HT1080 (cell line): Measurements from ENCODE around the gene POM121L2. TPM values are rescaled to one million over a fixed set of nuclear protein-coding genes. Genes with fewer than 3 reads are reported as not detected.
"Not testable (repeated sequence)": the region's sequence is repeated elsewhere in the genome, so short reads cannot be mapped to it uniquely, and the experiment has no call there.

ENCODE experiments used
- DNase-seq: peaks from one replicate; pipeline ENCODE4 v3.0.0-alpha.2; 2015; ENCODE audit warnings: low read depth
- total RNA-seq: library from RNA; depleted of rRNA; stranded (reverse); fragments of >200 nt; shearing (Covaris generic); gene quantifications from 2 replicates; pipeline ENCODE4 v1.2.3, GENCODE V29; 2014

The POM121L2 gene
- total RNA-seq, 1 experiment from 2014 or later: not detected

DNA sequence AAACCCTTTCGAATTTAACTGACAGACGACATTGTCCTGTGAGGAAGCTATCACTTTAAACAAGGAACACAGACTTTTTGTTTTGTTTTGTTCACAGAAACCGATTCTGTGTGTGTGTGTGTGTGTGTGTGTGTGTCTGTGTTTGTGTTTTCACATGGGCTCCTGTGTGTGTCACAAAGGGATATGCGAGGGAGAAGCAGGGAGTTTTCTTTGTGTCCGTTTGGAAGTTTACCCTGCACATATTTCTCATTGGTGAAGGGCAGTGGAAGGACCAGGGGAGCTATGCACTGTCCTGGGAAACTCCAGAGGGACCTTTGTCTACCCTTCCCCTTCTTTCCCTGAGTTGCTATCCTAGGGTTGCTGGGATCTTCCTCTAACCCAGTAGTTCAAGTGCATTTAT is 17.7 kb downstream of the POM121L2 start:
- no peak for DNase-seq

DNA sequence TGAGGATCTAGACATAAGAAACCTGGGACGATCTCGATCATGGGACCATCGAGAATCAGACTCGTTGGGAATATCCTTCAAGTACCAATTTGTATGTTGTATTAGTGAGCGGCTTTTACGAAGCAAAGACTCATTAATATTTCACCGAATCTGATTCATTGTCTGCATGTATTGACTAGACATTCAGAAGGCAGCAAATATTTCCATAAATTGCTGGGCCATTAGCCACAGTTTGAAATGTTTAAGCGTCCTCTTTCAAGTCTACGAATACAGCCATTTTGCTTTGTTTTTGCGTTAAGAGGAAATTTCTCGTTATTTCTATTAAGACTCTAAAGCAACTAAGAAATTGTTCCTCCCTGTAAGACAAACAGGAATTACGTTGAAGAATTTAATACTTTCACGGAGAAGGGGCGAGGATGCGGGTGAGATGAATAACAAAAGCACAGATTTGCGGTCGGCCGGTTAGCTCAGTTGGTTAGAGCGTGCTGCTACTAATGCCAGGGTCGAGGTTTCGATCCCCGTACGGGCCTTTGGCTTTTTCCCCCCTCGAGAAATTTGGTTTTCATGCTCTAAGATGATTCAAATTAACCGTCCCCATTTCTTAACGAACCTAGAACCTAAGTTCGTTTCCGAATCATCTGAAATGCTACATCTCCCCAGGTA is 18.5 kb downstream of the POM121L2 start:
- peak; percentile 75 for DNase-seq

DNA sequence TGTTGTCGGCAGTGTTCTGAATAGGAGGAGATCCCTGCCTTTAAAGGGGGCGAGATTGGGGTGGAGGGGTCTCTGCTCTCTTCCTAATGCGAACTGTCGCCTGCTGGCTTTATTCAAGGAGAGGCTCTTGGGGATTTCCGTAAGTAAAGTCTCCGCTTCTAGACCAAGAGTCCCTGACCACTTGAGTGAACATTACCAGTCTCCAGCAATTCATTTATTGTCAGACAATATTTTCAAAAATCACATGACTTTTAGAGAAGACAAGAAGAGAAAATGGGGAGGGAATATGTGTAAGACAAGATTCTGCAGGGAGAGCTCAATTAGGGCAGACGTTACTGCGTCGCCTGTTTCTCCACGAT is 21.2 kb downstream of the POM121L2 start:
- DNase-seq: no peak

DNA sequence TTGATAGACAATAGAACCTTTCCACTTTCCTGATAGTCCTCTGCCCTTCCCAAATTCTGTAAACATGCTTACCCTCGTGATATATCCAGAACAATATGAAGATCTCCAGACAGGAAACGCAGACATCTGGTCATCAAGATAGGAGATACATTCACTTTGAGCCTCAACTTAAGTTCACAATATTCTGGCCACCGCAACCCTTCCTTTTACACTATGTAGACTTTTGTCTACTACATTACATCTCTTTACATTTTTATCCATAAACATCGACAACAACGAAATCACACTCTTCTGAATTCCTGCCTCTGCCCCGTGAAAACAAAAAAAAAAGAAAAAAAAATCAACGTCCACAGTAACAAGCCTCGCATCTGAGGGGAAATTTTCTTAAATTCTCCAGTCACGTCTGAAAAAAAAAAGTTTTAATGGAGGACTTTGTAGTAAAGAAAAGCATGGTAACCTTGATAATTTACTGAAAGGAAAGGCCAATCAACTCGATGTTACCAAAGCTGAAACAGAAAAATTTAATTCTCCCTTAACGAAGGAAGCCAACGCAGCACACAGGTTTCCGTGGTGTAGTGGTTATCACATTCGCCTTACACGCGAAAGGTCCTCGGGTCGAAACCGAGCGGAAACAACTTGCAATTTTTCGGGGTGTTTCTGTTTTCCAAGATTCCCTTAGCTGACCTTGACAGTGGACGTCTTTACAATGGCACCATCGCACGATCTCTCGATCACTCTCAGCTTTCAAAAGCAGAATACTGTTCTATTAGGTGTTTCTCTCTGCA is 21.8 kb downstream of the POM121L2 start:
- peak; percentile 79 for DNase-seq

DNA sequence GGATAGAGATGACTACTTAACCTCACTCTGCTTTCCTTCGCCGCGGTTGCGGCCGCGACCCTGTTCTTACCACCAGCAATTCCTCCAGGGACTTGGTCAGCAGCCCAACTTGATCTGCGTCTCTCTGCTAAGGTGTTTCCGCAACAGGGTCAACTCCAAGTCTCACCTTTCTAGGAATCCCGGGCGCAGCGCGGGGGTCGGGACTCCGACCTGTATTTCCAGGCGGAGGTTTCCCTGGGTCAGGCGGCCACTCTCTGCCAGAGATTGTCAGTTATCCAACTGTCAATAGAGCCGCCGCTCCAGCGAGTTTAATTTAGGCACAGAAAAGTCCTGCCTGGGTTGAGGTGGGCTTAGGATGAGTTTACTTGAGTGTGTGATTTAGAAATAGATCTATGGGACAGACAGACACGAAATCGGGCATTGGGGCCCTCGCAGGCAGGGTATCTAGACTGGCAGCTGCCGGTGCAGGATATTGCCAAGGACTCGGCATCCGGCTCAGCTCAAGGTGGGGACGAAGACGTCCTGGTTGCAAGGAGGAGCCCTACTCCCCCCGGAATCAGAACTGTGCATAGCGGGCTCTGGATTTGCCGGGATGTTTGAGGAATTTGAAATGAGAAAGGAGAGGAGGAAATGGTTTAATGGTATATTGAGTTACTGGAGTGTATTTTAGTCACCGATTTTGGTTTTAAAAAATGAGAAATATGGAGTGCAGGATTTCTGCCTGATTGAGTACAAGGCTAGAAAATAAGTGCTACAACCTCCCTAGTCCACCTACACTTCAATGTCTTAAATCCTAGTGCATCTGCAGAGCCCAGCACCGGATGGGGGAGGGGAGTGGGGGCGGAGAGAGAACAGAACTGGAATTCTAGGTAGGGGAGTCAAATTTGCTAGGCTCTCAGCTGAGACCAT is 23.7 kb downstream of the POM121L2 start:
- DNase-seq: no peak

DNA sequence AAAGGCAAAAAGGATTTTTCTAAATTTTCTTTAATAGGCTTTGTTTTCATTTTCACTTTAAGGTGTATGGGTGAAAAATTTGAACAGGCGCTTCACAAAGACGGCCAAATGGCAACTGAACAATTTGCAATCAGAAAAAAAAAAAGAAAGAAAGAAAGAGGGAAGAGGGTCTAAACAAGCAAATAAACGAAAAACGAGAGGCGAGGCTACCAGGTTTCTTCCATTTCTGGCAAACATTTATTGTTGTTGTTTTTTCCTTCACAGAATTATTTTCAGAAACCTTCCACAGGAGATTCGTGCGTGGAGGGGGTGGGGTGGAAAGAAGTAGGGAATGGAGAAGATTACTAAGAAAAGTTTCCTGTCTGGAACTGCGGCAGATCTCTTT is 24.3 kb downstream of the POM121L2 start:
- DNase-seq: no peak

DNA sequence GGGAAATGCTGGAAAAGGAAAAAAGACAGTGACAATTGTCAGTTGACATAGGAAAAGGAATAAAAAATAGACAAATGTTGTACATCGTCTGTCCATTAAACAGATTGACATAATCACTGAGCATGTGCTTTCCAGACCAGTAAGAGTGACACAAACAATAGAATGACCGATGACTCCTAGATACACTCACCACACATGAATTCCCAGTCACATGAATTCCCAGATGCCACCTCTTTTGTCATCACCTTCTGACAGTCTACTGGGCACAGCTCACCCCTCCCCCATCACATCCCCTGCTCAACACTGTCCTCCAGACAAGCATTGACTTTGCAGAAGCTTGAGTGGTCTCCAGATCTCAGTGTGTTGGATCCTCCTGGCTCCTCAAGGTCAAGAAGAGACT is 25.9 kb downstream of the POM121L2 start:
- DNase-seq: no peak

DNA sequence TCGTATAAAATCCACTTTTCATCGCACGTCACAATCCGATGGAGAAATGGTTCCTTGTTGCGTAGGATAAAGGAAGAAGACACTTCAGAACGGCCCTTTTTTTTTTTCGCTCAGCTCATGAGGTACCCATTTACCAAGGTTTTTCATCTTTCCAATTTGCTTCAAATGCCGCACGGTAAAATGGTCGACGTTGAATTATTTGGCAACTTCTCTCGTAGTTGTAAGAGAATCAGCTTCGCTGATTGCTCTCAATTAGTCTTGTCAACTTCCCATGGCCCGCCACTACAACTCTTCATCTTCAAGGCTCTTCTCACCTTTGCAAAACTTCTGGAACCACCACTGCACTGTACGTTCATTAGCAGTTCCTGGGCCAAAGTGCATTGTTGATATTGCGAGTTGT is 28.8 kb downstream of the POM121L2 start:
- no peak for DNase-seq

DNA sequence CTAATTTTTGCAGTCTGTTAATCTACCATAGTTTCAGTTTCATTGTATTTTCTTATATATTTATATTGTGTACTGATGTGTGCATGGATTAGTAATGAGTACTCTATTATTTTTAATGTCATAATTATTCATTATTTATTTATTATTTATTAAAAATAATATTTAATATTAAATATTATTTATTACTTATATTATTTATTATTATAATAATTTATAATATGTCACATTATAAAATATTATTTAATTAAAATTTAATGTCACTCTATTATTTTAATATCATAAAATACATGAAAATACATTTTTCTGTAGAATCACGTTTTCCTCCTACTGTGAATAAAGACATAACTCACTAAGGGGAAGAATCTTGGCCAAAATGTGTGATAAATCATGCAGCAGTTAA is 30.5 kb downstream of the POM121L2 start:
- no peak for DNase-seq

DNA sequence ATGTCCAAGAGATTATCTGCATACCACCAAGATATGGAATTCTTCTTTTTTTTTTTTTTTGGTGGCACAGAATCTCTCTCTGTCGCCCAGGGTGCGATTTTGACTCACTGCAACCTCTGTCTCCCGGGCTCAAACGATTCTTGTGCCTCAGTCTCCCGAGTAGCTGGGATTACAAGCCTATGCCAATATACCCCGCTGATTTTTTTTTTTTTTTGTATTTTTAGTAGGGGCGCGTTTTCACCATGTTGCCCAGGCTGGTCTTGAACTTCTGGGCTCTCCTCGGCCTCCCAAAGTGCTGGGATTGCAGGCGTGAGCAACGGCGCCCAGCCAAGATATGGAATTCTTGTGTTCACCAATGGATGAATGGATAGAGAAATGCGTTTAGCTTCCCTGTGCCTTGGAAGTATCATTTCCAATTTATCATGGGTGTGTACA is 31.0 kb downstream of the POM121L2 start:
- DNase-seq: no peak

DNA sequence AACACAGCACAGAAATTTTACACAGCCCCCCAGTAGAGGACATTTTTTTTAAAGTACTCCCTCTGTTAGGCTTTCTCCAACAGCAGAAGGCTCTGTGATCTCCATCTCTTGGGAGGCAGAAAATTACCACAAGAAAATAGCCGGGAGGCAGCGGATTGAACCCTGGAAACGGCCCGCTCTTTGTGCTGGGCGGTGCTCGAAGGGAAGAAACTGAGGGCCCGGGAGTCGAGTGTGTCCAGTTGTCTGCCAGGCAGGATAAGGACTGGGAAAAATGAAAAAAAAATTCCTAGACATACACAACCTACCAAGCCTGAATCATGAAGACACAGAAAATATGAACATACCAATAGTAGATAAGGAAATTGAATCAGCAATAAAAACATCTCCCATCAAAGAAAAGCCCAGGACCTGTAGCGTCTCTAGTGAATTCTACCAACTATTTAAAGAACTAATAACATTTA is 31.5 kb downstream of the POM121L2 start:
- DNase-seq: no peak

DNA sequence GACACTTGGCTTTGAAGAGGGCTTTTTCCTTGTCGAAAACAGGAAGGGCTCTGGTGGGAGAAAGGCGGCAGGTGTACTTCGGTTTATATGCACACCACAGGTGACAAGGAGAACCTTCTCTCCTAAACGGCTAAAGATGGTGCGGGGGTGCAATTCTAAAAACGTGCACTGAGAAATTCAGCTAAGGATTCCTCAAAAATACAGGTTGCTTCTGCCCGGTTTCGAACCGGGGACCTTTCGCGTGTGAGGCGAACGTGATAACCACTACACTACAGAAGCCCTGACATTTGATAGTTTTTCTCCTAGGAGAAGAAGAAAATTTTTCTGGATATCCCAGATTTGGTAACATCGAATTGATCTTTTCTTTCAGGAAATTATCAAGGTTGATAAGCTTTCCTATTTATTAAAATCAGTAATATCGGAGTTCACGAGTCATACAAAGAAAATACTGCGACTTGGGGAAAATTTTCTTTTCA is 32.0 kb downstream of the POM121L2 start:
- peak; percentile 71 for DNase-seq

DNA sequence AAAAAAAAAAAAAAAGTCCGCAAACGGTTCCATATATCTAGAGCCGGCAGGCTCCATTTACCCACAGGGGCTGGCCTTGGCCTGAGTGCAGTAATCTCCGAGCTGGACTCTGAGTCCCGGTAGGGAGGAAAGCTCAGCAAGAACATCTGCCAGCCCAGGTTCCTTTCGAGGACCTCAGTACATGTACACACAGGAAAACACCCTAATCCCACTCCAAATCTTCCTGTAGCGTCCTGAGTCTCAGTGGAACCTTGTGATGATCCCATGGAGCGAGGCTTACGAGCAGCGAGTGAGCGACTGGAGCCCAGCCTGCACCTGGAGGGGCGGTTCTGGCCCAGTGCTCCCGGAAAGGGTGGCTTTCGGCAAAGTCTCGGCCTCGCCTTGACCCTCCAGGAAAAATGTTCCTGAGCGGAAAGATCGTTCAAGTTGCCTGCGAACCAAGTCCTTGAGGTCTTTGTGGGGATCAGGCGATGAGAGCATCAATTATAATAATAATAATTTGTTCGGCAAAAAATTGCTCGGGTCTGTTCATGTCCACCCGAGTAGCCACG is 32.5 kb downstream of the POM121L2 start:
- DNase-seq: no peak

DNA sequence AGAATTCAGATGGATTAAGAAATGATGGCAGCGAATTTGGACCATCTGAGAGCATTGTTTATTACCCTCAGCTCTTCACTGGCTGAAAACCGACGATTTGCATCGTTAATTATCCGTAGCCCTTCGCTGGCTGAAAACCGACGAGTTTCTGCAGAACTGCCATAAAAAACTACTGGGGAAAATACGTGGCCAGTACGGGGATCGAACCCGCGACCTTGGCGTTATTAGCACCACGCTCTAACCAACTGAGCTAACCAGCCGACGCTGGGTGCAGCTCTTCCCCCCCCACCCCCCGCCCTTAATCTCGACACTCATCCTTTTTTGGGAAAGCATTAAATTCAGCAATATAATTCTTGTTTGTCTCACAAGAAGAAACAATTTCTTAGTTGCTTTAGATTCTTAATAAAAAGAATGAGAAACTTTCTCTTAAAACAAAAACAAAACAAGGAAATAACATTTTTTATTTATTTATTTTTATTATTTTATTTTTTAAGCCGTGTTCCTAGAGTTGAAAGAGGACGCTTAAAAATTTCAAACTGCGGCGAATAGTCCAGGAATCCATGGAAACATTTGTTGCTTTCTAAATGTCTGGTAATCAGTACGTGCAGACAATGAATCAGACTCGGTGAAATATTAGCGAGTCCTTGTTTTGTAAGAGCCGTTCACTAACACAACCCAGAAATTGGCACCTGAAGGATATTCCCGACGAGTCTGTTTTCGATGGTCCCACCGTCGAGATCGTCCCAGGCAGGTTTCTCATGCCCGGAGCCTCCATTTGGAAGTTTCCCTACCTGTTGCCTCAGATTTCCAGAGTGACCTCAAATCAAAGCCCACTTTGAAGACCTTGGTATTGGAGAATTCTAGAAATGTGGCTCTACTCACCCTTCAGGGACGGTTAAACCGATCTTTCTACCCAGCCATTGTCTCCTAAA is 36.8 kb downstream of the POM121L2 start:
- DNase-seq: peak; percentile 58

DNA sequence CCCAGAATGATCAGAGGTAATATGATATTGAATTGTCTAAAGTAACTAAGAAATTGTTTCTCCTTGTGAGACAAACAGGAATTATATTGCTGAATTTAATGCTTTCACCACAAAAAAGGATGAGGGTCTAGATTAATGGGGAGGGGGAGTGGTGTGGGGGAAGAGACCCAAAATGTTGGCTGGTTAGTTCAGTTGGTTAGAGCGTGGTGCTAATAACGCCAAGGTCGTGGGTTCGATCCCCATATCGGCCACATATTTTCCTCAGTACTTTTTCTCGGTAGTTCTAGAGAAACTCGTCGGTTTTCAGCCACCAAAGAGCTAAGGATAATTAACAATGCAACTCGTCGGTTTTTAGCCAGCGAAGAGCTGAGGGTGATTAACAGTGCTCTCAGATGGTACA is 38.3 kb downstream of the POM121L2 start:
- no peak for DNase-seq

DNA sequence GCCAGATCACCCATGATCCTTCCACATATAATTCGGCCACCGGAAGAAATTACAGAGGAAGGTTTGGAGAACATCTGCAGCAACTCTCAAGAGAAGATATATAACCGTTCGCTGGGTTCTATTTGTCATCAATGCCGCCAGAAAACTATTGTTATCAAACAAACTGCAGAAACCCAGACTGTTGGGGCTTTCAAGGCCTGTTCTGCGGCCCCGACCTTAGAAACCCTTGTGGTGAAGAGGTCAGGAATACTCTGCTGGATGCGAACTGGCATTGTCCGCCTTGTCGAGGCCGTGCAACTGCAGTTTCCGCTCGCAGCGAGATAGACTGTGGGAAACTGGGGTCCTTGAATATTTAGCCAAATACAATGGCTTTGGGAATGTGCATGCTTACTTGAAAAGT is 43.3 kb downstream of the POM121L2 start:
- no peak for DNase-seq

DNA sequence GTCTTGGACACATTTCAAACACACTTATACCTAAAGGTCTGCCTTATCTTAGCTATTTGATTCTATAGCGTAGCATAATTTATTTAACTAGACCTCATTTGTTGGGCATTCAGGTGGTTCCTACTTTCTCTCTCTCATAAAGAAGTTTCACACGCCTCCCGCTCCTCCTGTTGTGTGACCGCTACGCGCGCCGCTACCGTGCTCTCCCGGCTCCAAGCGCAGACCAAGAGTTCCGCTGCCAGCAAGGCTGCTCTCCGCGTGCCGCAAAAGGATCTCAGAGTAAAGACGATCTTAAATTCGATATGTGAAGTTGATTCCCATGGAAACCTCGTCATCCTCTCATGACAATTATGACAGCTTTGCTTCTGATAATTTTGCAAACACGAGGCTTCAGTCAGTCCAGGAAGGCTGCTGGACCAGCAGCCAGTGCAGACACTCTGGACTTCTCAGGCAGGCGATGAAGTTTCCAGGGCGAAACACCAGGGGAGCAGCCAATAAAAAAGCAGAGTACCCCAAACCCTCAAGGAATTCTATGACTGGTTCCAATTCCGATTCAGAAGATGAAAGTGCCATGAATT is 44.1 kb downstream of the POM121L2 start:
- no peak for DNase-seq

DNA sequence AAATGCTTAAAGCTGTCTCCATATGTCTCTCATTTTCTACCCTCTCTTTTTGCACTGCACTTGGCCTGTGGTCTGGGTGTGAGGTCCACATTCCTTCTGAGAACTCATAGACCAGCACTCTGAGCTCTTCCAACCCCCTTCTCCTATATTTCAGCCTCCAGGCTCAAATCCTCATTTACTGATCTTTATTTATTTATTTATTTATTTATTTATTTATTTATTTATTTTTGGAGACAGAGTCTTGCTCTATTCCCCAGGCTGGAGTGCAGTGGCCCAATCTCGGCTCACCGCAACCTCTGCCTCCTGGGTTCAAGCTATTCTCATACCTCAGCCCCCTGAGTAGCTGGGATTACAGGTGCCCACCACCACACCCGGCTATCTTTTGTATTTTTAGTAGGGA is 45.1 kb downstream of the POM121L2 start:
- DNase-seq: not testable (repeated sequence)

DNA sequence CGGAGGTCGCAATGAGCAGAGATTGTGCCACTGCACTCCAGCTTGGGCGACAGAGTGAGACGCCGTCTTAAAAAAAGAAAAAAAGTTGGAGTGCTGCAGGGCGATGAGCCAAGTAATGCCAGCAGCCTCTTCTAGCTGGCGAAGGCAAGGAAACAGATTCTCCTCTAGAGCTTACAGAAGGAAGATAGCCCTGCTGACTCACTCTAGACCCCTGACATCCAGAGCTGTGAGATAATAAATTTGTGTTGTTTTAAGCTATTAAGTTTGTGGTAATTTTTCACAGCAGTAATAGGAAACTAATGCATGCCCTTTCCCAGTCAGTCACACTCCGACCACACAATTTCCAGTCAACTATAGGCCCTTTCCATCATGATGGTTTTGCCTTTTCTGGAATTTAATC is 48.2 kb downstream of the POM121L2 start:
- no peak for DNase-seq

DNA sequence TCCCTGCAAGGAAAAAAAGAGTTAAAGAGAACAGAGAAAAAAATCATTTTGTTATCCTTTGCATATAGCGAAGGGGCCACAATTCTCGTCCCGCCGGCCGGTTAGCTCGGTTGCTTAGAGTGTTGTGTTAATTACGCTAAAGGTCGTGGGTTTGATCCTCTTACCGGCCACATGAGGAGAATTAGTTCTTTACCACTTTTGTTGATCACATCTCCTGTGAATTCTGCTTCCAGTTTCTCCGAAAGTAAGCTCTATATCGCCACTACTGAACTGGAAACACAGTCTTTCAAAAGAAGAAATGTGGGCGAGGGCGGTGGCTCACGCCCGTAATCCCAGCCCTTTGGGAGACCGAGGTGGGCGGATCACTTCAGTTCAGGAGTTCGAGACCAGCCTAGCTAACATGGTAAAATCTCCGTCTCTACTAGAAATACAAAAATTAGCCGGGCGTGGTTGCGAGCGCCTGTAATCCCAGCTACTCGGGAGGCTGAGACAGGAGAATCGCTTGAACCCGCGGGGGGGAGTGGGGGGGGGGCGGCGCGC is 51.2 kb downstream of the POM121L2 start:
- no peak for DNase-seq
